Trophoblast cell (in vitro differentiated cells and primary cell): ENCODE measurements around the gene BCL6B.
"Not testable (repeated sequence)": the region's sequence is repeated elsewhere in the genome, so short reads cannot be mapped to it uniquely, and the experiment has no call there.

Experiments used
- DNase-seq, 2 donors: peaks; one replicate each; pipeline ENCODE4 v3.0.0-alpha.2; 2016
- H2AFZ ChIP-seq: 2 replicates; pipeline ENCODE4 v1.6.1; 2013; ENCODE audit warnings: low read length, moderate library complexity, mild to moderate bottlenecking; ENCODE audit not compliant: insufficient read depth, poor library complexity
- H2AK5ac ChIP-seq: 2 replicates; pipeline ENCODE4 v1.6.1; 2013; ENCODE audit warnings: mild to moderate bottlenecking, low read length
- H2BK120ac ChIP-seq: 2 replicates; pipeline ENCODE4 v1.6.1; 2013; ENCODE audit warnings: low read length, mild to moderate bottlenecking, moderate library complexity; ENCODE audit not compliant: insufficient read depth, poor library complexity
- H2BK12ac ChIP-seq: 2 replicates; pipeline ENCODE4 v1.6.1; 2013; ENCODE audit warnings: mild to moderate bottlenecking, low read length, moderate library complexity
- H2BK5ac ChIP-seq: 2 replicates; pipeline ENCODE4 v1.6.1; 2013; ENCODE audit warnings: low read length, low read depth, moderate library complexity, mild to moderate bottlenecking; ENCODE audit not compliant: poor library complexity
- H3K14ac ChIP-seq: 2 replicates; pipeline ENCODE4 v1.6.1; 2013; ENCODE audit warnings: mild to moderate bottlenecking, low read length
- H3K18ac ChIP-seq: 2 replicates; pipeline ENCODE4 v1.6.1; 2013; ENCODE audit warnings: mild to moderate bottlenecking, low read length
- H3K23ac ChIP-seq: 2 replicates; pipeline ENCODE4 v1.6.1; 2013; ENCODE audit warnings: low read length
- H3K27ac ChIP-seq: 2 replicates; pipeline ENCODE4 v1.5.1; 2013; ENCODE audit warnings: low read depth, mild to moderate bottlenecking, inconsistent platforms, low read length, moderate library complexity
- H3K27me3 ChIP-seq: 2 replicates; pipeline ENCODE4 v1.6.1; 2013; ENCODE audit warnings: inconsistent platforms, mild to moderate bottlenecking, low read length, moderate library complexity; ENCODE audit not compliant: insufficient read depth
- H3K36me3 ChIP-seq, 2 experiments: 1 replicate in 1 of 2; 2 replicates in 1 of 2; pipeline ENCODE4 v1.6.1; 2013; ENCODE audit warnings: low read length in 2 of 2, mild to moderate bottlenecking in 2 of 2, moderate library complexity in 1 of 2; ENCODE audit not compliant: insufficient read depth in 2 of 2, control insufficient read depth in 1 of 2
- H3K4ac ChIP-seq: 2 replicates; pipeline ENCODE4 v1.6.1; 2013; ENCODE audit warnings: low read depth, mild to moderate bottlenecking, low read length, moderate library complexity
- H3K4me1 ChIP-seq, 2 experiments: 1 replicate in 1 of 2; 2 replicates in 1 of 2; pipeline ENCODE4 v1.6.1; 2013; ENCODE audit warnings: low read length in 2 of 2, mild to moderate bottlenecking in 2 of 2, moderate library complexity in 1 of 2; ENCODE audit not compliant: insufficient read depth in 2 of 2, control insufficient read depth in 1 of 2
- H3K4me2 ChIP-seq: 2 replicates; pipeline ENCODE4 v1.6.1; 2013; ENCODE audit warnings: inconsistent platforms, mild to moderate bottlenecking, low read length, moderate library complexity
- H3K4me3 ChIP-seq: 2 replicates; pipeline ENCODE4 v1.5.1; 2013; ENCODE audit warnings: mild to moderate bottlenecking, low read depth, low read length, inconsistent platforms
- H3K79me1 ChIP-seq: one replicate; pipeline ENCODE4 v1.6.1; 2013; ENCODE audit warnings: low read length
- H3K79me2 ChIP-seq: 2 replicates; pipeline ENCODE4 v1.6.1; 2013; ENCODE audit warnings: low read length, mild to moderate bottlenecking; ENCODE audit not compliant: control insufficient read depth, insufficient read depth, poor library complexity
- H3K9ac ChIP-seq: 2 replicates; pipeline ENCODE4 v1.6.1; 2013; ENCODE audit warnings: mild to moderate bottlenecking, low read length
- H3K9me3 ChIP-seq: 2 replicates; pipeline ENCODE4 v1.6.1; 2013; ENCODE audit warnings: low read depth, mild to moderate bottlenecking, control low read depth, inconsistent platforms, low read length; ENCODE audit not compliant: insufficient read depth
- H4K12ac ChIP-seq: 2 replicates; pipeline ENCODE4 v1.6.1; 2013; ENCODE audit warnings: low read depth, mild to moderate bottlenecking, low read length, moderate library complexity
- H4K8ac ChIP-seq: 2 replicates; pipeline ENCODE4 v1.6.1; 2013; ENCODE audit warnings: low read depth, mild to moderate bottlenecking, low read length, moderate library complexity
- H4K91ac ChIP-seq: one replicate; pipeline ENCODE4 v1.6.1; 2013; ENCODE audit warnings: low read depth, mild to moderate bottlenecking, low read length, moderate library complexity
- WGBS: extraction: QIAGEN DNeasy Blood & Tissue Kit; methylation state at CpG from one replicate; pipeline ENCODE4 v1.1.7; 2013; ENCODE audit warnings: missing lambda C conversion rate; ENCODE audit not compliant: insufficient read length, insufficient coverage; ENCODE audit errors: extremely low coverage; 5-methylcytosine and 5-hydroxymethylcytosine counted together

BCL6B gene

DNA sequence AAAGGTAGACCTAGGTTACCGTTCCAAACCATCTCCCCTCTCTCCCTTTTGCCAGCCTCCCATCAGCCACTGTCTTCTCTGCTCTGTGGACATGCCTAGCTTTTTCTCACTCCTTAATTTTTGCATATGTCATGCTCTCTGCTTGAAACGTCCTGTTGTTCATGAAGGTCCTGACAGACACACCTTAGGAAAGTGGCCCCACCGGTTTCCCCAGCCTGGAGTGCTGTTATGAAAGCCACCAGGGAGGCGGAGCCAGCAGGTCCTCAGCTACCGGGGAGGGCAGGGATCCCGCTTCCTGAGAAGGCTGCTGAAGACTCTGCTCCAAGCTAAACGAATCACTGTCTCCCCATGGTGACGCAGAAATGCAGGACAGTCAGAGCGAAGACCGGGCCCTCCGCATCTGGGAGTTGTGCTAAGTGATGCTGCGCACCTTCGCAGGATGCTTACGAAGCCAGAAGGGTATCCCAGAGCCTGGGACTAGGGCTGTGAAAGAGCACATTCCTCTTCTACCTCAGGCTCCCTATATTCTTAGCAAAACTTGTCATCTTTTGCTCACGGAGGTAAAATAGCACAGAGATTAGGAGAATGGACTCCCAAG lies 23.4 kb downstream of the BCL6B start:
- peak overlapping the region; percentile 67 for H3K27ac ChIP-seq
- no peak overlapping the region for H3K4me3 ChIP-seq
- peak overlapping the region; percentile 17 for H2BK5ac ChIP-seq
- H2BK12ac ChIP-seq, result peak overlapping the region; percentile 28
- H3K79me2 ChIP-seq, result no peaks in the 10 kb centered on the region
- peak overlapping the region; percentile 17 for H4K12ac ChIP-seq
- H3K14ac ChIP-seq, result peak overlapping the region; percentile 40
- peak overlapping the region; percentile 69 for H4K91ac ChIP-seq
- H2AK5ac ChIP-seq, result no peak overlapping the region
- H3K4me1 ChIP-seq, result peaks cover 16 to 32% of the 10 kb centered on the region in 2 experiments
- no peak overlapping the region for H3K18ac ChIP-seq
- peak overlapping the region; percentile 74 for H4K8ac ChIP-seq
- peak; percentile 97 for DNase-seq
- peak overlapping the region; percentile 70 for H3K4me2 ChIP-seq
- no CpG with 5 or more reads among the region's 15 CpGs for WGBS
- H2BK120ac ChIP-seq, result peak overlapping the region; percentile 48
- peak overlapping the region; percentile 59 for H2AFZ ChIP-seq
- H3K9ac ChIP-seq, result no peak overlapping the region
- H3K36me3 ChIP-seq, result no peaks in the 10 kb centered on the region
- peaks cover 28% of the 10 kb centered on the region for H3K27me3 ChIP-seq
- peaks cover 9% of the 10 kb centered on the region for H3K9me3 ChIP-seq
- H3K4ac ChIP-seq, result peak overlapping the region; percentile 60
- H3K79me1 ChIP-seq, result peaks cover 4% of the 10 kb centered on the region
- no peak overlapping the region for H3K23ac ChIP-seq

DNA sequence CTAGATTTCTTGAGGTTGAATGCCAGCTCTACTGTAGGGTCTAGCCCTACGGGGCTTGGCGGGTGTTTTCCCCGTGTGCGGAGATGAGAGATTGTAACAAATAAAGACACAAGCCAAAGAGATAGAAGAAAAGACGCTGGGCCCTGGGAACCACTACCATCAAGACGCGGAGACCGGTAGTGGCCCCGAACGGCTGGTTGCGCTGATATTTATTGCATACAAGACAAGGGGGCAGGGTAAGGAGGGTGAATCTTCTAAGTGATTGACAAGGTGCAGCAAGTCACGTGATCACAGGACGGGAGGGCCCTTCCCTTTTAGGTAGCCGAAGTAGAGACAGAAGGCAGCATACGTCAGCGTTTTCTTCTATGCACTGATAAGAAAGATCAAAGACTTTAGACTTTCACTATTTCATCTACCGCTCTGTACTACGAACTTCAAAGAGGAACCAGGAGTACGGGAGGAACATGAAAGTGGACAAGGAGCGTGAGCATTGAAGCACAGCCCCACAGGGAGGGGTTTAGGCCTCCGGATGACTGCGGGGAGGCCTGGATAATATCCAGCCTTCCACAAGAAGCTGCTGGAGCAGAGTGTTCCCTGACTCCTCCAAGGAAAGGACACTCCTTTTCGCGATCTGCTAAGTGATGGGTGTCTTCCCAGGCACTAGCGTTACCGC lies 24.0 kb downstream of the BCL6B start:
- WGBS, result no CpG with 5 or more reads among the region's 26 CpGs
- peaks cover 24% of the 10 kb centered on the region for H3K27me3 ChIP-seq
- H3K4ac ChIP-seq, result not testable (repeated sequence)

DNA sequence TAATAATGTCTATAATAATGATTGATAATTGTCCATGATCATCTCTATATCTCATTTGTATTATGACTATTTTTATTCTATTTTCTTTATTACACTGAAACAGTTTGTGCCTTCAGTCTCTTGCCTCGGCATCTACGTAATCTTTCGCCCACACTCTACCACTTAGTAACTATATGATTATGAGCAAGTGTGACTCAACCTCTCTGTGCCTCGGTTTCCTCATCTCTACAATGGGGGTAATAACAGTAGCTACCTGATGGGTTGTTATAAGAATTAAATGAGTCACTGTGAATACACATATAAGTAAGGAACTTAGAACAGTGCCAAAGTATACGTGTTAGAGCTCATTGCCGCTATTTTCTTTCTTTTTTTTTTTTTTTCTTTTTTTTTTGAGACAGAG lies 24.7 kb downstream of the BCL6B start:
- no peak overlapping the region for H4K8ac ChIP-seq

More for the DNA sequence above, 24.0 kb downstream of the BCL6B start:
- Histone ChIP-seq H2BK5ac (peak overlapping the region; percentile 17), H3K14ac (peak overlapping the region; percentile 40), H3K4me1 (peaks cover 16 to 28% of the 10 kb centered on the region in 2 experiments), H4K91ac (peak overlapping the region; percentile 69), H3K4me2 (peak overlapping the region; percentile 70), H3K27ac (peak overlapping the region; percentile 67), H2AFZ (peak overlapping the region; percentile 59), H2BK120ac (peak overlapping the region; percentile 48), H2BK12ac (peak overlapping the region; percentile 28), H4K12ac (peak overlapping the region; percentile 17), H4K8ac (peak overlapping the region; percentile 74)
- H3K4me3 ChIP-seq, H3K79me1 ChIP-seq, H3K23ac ChIP-seq, H3K79me2 ChIP-seq, H2AK5ac ChIP-seq, H3K36me3 ChIP-seq, H3K18ac ChIP-seq, H3K9me3 ChIP-seq, H3K9ac ChIP-seq: not testable (repeated sequence)
- DNase-seq, result peak in 1 of 2 donors; percentile 42

DNA sequence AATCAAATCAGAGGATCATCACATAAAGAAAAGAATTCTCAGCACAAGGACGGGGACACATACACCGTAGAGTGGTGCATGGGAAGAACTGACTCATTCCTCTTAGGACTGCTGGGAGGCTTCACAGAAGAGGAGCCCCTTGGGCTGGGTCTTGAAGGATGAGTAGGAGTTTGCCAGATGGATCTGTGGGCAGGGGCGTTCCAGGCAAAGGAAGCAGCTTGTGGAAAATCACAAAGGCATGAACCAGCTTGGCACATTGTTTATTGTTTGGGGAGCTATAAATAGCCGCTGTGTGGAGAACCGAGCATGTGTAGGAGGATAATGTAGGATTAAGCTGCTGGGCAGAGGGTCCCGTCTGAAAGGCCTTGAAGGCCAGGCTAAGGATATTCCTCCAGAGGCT lies 26.1 kb downstream of the BCL6B start:
- H2BK5ac ChIP-seq, result no peak overlapping the region
- H3K9me3 ChIP-seq, result no peaks in the 10 kb centered on the region
- no peak overlapping the region for H3K14ac ChIP-seq
- H3K27ac ChIP-seq, result no peak overlapping the region
- peaks cover 3% of the 10 kb centered on the region for H3K27me3 ChIP-seq
- H3K18ac ChIP-seq, result no peak overlapping the region
- H4K91ac ChIP-seq, result no peak overlapping the region
- H3K9ac ChIP-seq, result no peak overlapping the region
- H3K4ac ChIP-seq, result no peak overlapping the region
- no peak overlapping the region for H4K12ac ChIP-seq
- no peak overlapping the region for H2AFZ ChIP-seq
- WGBS, result no CpG with 5 or more reads among the region's 6 CpGs
- no peak overlapping the region for H2AK5ac ChIP-seq
- no peaks in the 10 kb centered on the region for H3K36me3 ChIP-seq
- H3K4me3 ChIP-seq, result no peak overlapping the region
- no peak for DNase-seq
- peaks cover 5 to 7% of the 10 kb centered on the region in 2 experiments for H3K4me1 ChIP-seq
- no peak overlapping the region for H3K4me2 ChIP-seq
- H2BK12ac ChIP-seq, result no peak overlapping the region
- no peak overlapping the region for H4K8ac ChIP-seq
- no peak overlapping the region for H3K23ac ChIP-seq
- no peaks in the 10 kb centered on the region for H3K79me2 ChIP-seq
- no peak overlapping the region for H2BK120ac ChIP-seq
- H3K79me1 ChIP-seq, result peaks cover 4% of the 10 kb centered on the region

More for the DNA sequence above, 24.7 kb downstream of the BCL6B start:
- Histone ChIP-seq H4K91ac (no peak overlapping the region), H3K79me2 (no peaks in the 10 kb centered on the region), H3K79me1 (peaks cover 4% of the 10 kb centered on the region), H3K18ac (no peak overlapping the region), H4K12ac (no peak overlapping the region), H3K4ac (no peak overlapping the region), H3K9ac (no peak overlapping the region), H2BK120ac (no peak overlapping the region), H3K9me3 (peaks cover 8% of the 10 kb centered on the region), H3K23ac (no peak overlapping the region), H3K4me2 (no peak overlapping the region), H3K27ac (no peak overlapping the region), H2AK5ac (no peak overlapping the region), H3K27me3 (peaks cover 17% of the 10 kb centered on the region), H3K4me1 (peaks cover 16 to 21% of the 10 kb centered on the region in 2 experiments), H2AFZ (no peak overlapping the region), H3K4me3 (no peak overlapping the region), H2BK12ac (no peak overlapping the region), H2BK5ac (no peak overlapping the region), H3K36me3 (no peaks in the 10 kb centered on the region), H3K14ac (no peak overlapping the region)
- no peak for DNase-seq
- no CpG with 5 or more reads among the region's 6 CpGs for WGBS
